Measurements from ENCODE around the gene CLDN34. TPM values are rescaled to one million over a fixed set of nuclear protein-coding genes. Genes with fewer than 3 reads are reported as not detected.

The CLDN34 gene, protein sequence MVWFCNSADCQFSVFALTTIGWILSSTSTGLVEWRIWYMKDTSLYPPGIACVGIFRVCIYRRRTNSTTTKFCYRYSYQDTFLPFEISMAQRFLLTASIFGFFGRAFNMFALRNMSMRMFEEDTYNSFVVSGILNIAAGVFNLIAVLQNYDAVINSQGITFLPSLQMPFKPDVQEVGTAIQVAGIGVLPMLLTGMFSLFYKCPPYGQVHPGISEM
- total RNA-seq: not detected

DNA sequence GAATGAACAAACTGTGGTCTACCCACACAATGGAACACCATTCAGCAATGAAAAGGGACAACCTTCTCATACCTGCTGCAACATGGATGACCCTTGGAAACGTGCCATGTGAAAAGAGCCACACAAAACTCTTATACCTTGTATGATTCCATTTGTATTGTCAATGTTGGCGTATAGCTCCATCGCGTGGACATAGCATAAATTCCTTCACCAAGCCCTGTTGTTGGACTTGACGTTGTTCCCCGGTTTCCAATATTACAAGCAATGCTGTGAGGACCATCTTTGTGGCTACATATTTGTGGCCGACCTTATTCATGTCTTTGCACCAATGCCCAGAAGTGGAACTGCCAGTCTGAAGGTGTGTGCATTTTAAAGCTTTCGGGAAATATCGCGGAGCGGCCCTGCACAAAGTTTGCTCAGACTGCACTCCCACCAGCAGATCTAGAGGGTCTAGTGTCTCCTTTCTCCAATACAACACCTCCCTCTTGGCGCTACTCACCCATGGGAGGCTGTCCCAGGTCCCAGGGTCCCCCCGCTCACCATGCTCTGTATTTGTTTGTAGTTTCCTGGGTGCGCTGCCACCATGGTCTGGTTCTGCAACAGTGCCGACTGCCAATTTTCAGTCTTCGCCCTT, at the start of gene CLDN34:
Gene CLDN34 (plus strand): TSS at position 584 of the 634 bp plus-strand sequence. CDS start 0 bp downstream, at position 584.
- Mint-ChIP-seq H3K9me3 (no peaks in the 10 kb centered on the region), H3K36me3 (no peaks in the 10 kb centered on the region), H3K4me3 (no peak within 1 kb of the TSS), H3K4me1 (no peaks in the 10 kb centered on the region), H3K27ac (no peak within 1 kb of the TSS), H3K27me3 (peaks cover 5% of the 10 kb centered on the region)
- DNase-seq (no peak), ATAC-seq (ENCODE audit: low read depth) (no peak)
- POLR2A ChIA-PET: no interaction called here

DNA sequence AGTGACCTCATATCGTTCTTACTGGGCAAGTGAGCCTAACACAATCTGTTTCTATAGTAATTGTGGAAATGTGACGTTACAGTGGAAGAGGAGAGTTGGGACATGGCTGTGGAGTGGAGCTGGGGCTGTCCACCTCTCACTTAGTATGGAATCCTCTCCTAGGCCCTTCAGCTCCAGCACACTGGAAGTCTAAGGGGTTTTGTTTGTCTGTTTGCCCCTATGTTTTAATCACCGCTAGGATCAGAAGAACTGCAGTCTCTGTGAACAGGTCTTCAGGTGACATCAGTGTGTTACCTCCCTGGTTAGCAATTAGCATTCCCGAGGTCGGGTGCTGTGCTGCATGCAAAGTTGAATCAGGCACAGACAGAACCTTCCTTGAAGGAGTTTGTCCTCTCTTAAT, 49.3 kb upstream of the CLDN34 start:
- DNase-seq: no peak
- no peaks in the 10 kb centered on the region for H3K36me3 Mint-ChIP-seq
- H3K4me3 Mint-ChIP-seq: no peak overlapping the region
- no peaks in the 10 kb centered on the region for H3K4me1 Mint-ChIP-seq
- POLR2A ChIA-PET: no interaction called here
- no peaks in the 10 kb centered on the region for H3K9me3 Mint-ChIP-seq
- ATAC-seq (ENCODE audit: low read depth): no peak
- no peak overlapping the region for H3K27ac Mint-ChIP-seq
- peaks cover 14% of the 10 kb centered on the region for H3K27me3 Mint-ChIP-seq

DNA sequence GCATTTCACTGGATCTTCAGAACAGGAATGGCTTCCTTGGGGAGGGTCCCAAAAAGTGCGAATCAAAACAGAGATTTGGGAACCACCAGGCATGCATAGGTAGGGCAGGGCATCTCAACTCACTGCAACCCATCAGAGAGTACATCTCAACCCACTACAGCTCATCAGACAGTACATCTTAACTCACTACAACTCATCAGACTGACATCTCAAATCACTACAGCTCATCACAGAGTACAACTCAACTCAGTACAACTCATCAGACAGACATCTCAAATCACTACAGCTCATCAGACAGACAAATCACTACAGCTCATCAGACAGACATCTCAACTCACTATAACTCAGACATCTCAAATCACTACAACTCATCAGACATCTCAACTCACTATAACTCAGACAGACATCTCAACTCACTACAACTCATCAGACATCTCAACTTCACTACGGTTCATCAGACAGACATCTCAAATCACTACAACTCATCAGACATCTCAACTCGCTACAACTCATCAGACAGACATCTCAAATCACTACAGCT, 47.5 kb upstream of the CLDN34 start:
- no peaks in the 10 kb centered on the region for H3K36me3 Mint-ChIP-seq
- ATAC-seq (ENCODE audit: low read depth) (no peak), DNase-seq (no peak)
- H3K9me3 Mint-ChIP-seq: no peaks in the 10 kb centered on the region
- no peak overlapping the region for H3K4me3 Mint-ChIP-seq
- H3K27me3 Mint-ChIP-seq: peaks cover 12% of the 10 kb centered on the region
- POLR2A ChIA-PET: no interaction called here
- H3K27ac Mint-ChIP-seq: no peak overlapping the region
- no peaks in the 10 kb centered on the region for H3K4me1 Mint-ChIP-seq

DNA sequence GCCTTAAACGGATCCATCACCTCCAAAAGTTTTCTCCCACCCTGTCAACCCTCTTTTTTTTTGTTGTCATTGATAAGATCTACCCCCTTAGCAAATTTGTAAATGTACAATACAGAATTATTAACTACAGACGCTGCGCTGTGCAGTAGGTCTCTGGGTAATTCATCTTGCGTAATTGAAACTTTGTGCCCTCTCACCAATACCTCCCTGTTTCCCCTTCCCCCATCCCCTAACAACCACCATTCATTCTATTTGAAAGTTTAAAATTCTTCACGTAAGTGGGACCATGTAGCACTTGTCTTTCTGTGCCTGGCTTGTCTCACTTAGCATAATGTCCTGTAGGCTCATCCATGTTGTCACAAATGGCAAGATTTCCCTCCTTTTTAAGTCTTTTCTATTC, 45.8 kb upstream of the CLDN34 start:
- H3K9me3 Mint-ChIP-seq: no peaks in the 10 kb centered on the region
- no peaks in the 10 kb centered on the region for H3K36me3 Mint-ChIP-seq
- POLR2A ChIA-PET: no interaction called here
- ATAC-seq (ENCODE audit: low read depth) (no peak), DNase-seq (no peak)
- no peak overlapping the region for H3K4me3 Mint-ChIP-seq
- H3K4me1 Mint-ChIP-seq: no peaks in the 10 kb centered on the region
- no peak overlapping the region for H3K27ac Mint-ChIP-seq
- peaks cover 12% of the 10 kb centered on the region for H3K27me3 Mint-ChIP-seq

DNA sequence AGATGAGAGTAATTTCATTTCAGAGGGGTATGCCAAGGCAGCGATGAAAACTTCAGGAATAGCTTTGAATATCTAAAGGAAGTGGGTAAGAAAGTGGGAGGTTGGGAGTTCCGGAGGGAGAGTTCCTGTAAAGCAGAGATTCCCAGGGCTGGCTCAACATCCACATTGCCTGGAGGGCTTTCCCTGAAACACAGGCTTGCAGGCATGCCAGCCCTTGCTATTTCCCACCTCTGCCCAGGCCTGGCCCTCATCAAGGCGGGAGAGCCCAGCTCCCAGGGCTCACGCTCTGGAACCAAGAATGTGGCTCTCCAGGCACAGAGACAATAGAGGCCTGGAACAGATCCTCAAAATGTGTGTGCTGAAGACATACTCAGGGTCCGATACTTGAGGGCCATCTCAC, 43.8 kb upstream of the CLDN34 start:
- no peaks in the 10 kb centered on the region for H3K4me1 Mint-ChIP-seq
- no peak for DNase-seq
- POLR2A ChIA-PET: no interaction called here

DNA sequence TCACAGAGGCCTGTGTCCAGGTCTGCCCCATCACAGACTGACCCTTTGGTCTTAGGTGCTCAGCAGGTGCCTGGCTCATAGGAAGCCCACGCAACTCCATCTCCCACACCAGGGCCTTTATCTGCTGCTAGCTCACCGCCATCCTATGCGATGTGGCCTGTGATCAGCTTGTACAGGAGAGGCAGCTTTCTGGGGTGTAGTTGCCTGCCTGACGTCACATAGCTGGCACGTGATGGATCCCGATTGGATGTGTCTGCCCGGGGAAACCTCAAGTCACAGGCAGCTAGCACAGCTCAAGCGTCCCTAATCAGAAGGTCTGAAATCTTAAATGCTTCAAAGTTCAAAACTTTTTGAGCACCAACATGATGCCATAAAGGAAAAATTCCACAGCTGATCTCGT, 41.2 kb upstream of the CLDN34 start:
- Mint-ChIP-seq H3K27me3 (peaks cover 9% of the 10 kb centered on the region), H3K9me3 (no peaks in the 10 kb centered on the region), H3K36me3 (no peaks in the 10 kb centered on the region), H3K4me1 (no peaks in the 10 kb centered on the region), H3K27ac (no peak overlapping the region), H3K4me3 (no peak overlapping the region)
- DNase-seq (no peak), ATAC-seq (ENCODE audit: low read depth) (no peak)
- POLR2A ChIA-PET: no interaction called here

More for the DNA sequence above, 43.8 kb upstream of the CLDN34 start:
- Mint-ChIP-seq H3K4me3 (no peak overlapping the region), H3K9me3 (no peaks in the 10 kb centered on the region), H3K27me3 (peaks cover 16% of the 10 kb centered on the region), H3K36me3 (no peaks in the 10 kb centered on the region), H3K27ac (no peak overlapping the region)
- no peak for ATAC-seq (ENCODE audit: low read depth)

DNA sequence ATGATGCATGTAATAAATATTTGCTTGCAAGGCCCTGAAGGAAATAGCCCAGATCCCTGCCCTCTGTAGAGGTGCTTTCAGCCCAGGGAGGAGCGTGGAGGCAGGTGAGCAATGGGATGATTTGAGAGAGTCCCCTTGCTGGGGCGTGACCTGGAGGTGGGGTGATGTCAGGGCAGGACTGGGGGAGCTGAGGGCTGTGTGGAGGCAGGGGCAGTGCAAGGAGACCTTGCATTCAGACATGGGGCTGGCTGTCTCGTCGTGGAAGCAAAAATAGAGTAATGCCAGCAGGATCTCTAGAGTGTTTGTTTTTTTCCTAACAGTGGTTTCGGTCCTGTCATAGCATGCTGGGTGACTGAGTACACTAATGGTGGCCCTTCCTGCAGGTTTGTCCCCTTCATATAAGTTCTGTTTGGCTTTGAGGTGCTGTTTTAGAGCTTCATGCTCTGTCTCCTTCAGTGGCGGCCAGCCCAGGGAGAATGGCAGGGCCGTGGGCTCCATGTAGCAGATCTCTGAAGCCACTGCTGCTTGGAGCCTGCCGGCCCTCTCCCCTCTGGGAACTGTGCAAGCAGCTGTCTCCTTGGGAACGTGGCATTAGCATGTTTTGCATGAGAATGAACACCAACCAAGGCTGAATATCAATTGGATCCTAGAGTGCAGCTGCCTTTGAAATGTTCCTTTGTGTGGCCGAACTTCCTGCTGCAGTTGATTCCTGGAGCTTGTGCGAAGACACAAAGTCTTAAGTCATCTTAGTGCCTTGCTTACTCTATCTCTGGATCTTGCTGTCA, 39.3 kb upstream of the CLDN34 start:
- ATAC-seq (ENCODE audit: low read depth) (no peak), DNase-seq (no peak)
- H3K36me3 Mint-ChIP-seq: no peaks in the 10 kb centered on the region
- H3K27ac Mint-ChIP-seq: no peak overlapping the region
- peaks cover 4% of the 10 kb centered on the region for H3K27me3 Mint-ChIP-seq
- no peak overlapping the region for H3K4me3 Mint-ChIP-seq
- no peaks in the 10 kb centered on the region for H3K9me3 Mint-ChIP-seq
- POLR2A ChIA-PET: no interaction called here
- H3K4me1 Mint-ChIP-seq: no peaks in the 10 kb centered on the region

DNA sequence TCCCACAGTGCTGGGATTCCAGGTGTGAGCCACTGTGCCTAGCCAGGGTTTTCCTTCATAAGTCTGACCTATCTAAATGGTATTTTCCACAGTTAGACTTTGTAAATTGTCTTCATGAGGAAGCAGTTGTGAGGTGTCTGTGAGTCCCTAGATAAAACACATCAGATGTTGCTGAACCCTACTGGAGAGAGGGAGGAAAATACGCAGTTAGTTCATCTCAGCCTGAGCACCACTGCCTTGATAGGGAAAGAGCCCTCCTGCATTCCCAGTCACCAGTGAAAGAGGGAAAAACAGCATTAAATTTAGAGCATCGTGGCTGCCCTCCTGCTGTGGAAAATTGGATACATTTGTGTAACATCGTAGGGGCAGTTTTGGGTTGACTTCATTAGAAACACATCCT, 31.7 kb upstream of the CLDN34 start:
- POLR2A ChIA-PET: no interaction called here
- no peak overlapping the region for H3K27ac Mint-ChIP-seq

DNA sequence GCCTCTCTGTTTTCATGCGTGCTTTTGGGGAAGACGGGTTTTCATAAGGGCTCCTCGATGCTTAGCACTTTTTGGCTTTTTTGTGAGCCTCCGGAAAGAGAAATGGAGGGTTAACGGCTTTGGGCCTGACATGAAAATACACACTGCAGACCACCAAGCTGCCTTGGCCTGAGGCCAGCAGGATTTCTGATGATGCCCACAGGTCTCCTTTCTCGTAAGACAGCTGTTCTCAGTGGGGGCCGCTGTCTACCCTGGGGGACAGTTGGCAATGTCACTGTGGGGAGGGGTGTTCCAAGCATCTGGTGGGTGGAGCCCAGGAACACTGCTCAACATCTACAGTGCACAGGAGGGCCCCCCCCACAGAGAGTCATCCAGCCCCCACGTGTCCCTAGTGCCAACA, 29.4 kb upstream of the CLDN34 start:
- POLR2A ChIA-PET: no interaction called here
- ATAC-seq (ENCODE audit: low read depth): no peak

More for the DNA sequence above, 31.7 kb upstream of the CLDN34 start:
- ATAC-seq (ENCODE audit: low read depth): no peak
- no peak for DNase-seq
- Mint-ChIP-seq H3K27me3 (peaks cover 17% of the 10 kb centered on the region), H3K9me3 (no peaks in the 10 kb centered on the region), H3K36me3 (no peaks in the 10 kb centered on the region), H3K4me3 (no peak overlapping the region), H3K4me1 (no peaks in the 10 kb centered on the region)

DNA sequence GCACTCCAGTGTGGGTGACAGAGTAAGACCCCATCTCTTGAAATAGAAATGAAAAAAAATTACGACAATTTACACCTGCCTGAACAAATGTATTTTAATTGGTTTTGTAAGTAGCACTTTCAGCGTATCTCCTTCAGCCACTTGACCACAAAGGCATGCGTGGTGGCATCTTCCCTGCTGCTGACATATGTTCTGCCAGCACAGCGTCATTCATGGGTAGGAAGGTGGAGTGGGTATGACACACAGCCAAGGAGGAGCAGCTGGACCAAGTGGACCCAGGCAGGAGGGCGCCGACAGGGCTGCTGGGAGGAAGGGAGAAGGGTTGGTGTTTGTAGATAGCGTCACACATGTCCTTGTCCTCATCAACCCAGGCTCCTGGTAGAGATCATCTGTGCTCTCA, 28.6 kb upstream of the CLDN34 start:
- H3K4me1 Mint-ChIP-seq: peaks cover 6% of the 10 kb centered on the region
- H3K9me3 Mint-ChIP-seq: no peaks in the 10 kb centered on the region
- H3K27ac Mint-ChIP-seq: no peak overlapping the region
- POLR2A ChIA-PET: no interaction called here
- no peak overlapping the region for H3K4me3 Mint-ChIP-seq
- DNase-seq (no peak), ATAC-seq (ENCODE audit: low read depth) (no peak)
- peaks cover 27% of the 10 kb centered on the region for H3K27me3 Mint-ChIP-seq
- H3K36me3 Mint-ChIP-seq: no peaks in the 10 kb centered on the region

More for the DNA sequence above, 29.4 kb upstream of the CLDN34 start:
- no peak for DNase-seq
- H3K27ac Mint-ChIP-seq: no peak overlapping the region
- H3K4me1 Mint-ChIP-seq: peaks cover 4% of the 10 kb centered on the region
- no peak overlapping the region for H3K4me3 Mint-ChIP-seq
- no peaks in the 10 kb centered on the region for H3K36me3 Mint-ChIP-seq
- no peaks in the 10 kb centered on the region for H3K9me3 Mint-ChIP-seq
- H3K27me3 Mint-ChIP-seq: peaks cover 22% of the 10 kb centered on the region

DNA sequence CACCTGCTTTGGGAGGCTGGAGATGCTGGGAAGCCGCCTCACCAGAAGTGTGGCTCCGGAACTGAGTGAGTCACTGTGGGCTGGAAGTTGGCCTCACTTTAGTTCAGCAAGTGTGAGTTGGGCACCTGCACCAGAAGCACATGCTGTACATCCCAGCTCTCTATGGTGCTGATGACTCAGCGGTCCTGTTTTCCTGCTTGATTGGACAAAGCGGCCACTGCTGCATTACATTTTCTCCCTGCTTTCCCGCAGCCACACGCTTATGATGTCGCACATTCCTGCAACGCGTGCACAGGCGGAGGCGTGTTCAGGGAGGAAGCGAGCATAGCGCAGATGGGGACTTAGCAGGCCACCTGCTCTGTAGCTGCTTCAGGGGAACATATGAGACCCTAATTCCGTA, 26.7 kb upstream of the CLDN34 start:
- no peak for ATAC-seq (ENCODE audit: low read depth)
- H3K4me1 Mint-ChIP-seq: peaks cover 6% of the 10 kb centered on the region

DNA sequence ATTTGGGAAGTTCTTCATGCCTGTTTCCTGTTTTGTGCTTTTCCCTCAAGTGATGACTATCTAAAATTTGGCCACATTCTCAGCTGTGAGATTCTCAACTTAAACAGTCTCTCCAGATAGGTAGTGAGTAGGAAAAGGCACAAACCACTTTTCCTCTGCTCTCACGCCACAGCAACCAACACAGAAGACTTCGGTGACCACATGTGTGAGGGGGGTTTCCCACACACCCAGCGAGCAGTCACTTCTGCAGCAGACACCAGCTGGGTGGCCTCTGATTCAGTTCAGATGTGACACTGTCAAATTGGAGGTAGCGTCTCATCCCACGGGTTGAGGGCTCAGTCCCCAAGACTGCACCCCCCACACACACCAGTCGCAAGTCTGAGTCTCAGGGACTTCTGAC, 25.1 kb upstream of the CLDN34 start:
- peak overlapping the region; percentile 44 for H3K4me3 Mint-ChIP-seq
- H3K9me3 Mint-ChIP-seq: no peaks in the 10 kb centered on the region
- POLR2A ChIA-PET: interaction anchor here (0.6 kb wide), 1 partner anchor 11 kb away, joined by 3 read pairs; no protein-coding TSS in a partner anchor
- ATAC-seq (ENCODE audit: low read depth) (peak; percentile 90), DNase-seq (peak; percentile 48)
- peaks cover 6% of the 10 kb centered on the region for H3K4me1 Mint-ChIP-seq
- H3K27ac Mint-ChIP-seq: no peak overlapping the region
- H3K27me3 Mint-ChIP-seq: peaks cover 28% of the 10 kb centered on the region
- no peaks in the 10 kb centered on the region for H3K36me3 Mint-ChIP-seq

More for the DNA sequence above, 26.7 kb upstream of the CLDN34 start:
- no peak overlapping the region for H3K27ac Mint-ChIP-seq
- H3K4me3 Mint-ChIP-seq: no peak overlapping the region
- POLR2A ChIA-PET: no interaction called here
- no peaks in the 10 kb centered on the region for H3K36me3 Mint-ChIP-seq
- no peaks in the 10 kb centered on the region for H3K9me3 Mint-ChIP-seq
- DNase-seq: no peak
- H3K27me3 Mint-ChIP-seq: peaks cover 28% of the 10 kb centered on the region

DNA sequence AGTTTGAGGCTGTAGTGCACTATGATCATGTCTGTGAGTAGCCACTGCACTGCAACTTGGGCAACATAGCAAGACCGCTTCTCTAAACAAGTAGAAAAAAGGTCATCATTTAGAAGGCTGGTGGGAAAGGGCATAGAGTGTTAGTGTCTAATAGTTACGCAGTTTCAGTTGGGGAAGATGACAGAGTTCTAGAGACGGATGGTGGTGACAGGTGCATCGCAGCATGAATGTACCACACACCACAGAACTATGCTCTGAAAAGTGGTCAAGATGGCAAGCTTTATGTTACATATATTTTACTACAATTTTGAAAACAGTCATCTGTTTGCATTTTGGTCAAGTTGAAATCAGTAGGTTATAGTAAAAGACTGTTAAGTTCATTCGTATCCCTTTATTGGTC, 23.7 kb upstream of the CLDN34 start:
- H3K27ac Mint-ChIP-seq: no peak overlapping the region
- H3K36me3 Mint-ChIP-seq: no peaks in the 10 kb centered on the region
- H3K4me1 Mint-ChIP-seq: peaks cover 6% of the 10 kb centered on the region
- no peak overlapping the region for H3K4me3 Mint-ChIP-seq
- peaks cover 41% of the 10 kb centered on the region for H3K27me3 Mint-ChIP-seq
- H3K9me3 Mint-ChIP-seq: no peaks in the 10 kb centered on the region
- ATAC-seq (ENCODE audit: low read depth): no peak
- POLR2A ChIA-PET: no interaction called here
- DNase-seq: no peak

Data from activated naive CD8-positive, alpha-beta T cell treated with anti-CD3 and anti-CD28 coated beads, Interleukin-2, amount 10 ng/mL, durations not matched to agents 7 days and 5 days (primary cell).